Measurements from ENCODE around the gene GSDMA. TPM values are rescaled to one million over a fixed set of nuclear protein-coding genes. Genes with fewer than 3 reads are reported as not detected.

Gene GSDMA
- polyA plus RNA-seq, 4 donors, result 0.59 to 4.7 (median 2.4) TPM

DNA sequence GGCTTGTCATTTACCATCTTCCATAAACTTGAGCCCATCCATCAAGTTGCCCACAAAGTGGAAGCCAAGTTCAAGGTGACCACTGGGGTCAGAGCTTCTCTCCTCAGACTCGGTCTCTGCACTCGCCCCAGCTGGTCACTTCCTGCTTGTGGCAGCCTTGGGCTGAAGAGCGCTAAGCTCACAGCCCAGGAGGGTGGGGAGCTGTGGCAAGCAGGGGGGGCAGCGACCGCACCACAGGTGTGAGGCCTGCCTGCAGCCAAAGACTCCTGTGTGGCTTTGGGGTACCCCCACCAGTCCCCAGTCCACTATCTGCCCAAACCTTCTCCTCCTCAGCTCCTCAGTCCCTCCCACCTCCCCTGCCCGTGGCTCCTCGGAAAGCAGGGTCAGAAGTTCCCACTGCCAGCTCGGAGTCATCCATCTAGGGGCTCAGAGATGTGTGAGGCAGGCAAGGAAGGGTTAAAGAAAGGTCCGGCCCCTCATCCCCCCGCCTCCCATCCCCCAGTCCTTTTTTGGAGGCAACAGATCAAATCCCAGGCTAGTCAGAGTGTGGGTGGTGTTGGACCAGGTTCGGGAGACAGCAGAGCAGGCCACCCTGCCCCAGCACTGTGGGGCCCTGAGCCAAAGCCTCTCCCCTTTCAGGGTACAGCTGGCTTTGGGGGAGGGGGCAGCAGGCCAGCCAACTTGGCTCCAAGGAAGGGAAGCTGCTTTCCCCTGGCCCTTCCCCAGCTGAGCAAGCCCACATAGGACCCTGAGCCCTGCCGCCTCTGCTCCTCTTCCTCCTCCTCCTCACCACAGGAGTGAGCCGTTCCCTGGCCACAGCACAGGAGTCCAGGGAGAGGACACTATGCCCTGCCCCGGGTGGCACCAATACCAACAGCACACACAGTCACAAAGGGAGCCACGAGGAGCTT lies 55.7 kb downstream of the GSDMA start:
- no peak for DNase-seq (ENCODE audit: low read depth in 4 of 4, low spot score in 3 of 4)

DNA sequence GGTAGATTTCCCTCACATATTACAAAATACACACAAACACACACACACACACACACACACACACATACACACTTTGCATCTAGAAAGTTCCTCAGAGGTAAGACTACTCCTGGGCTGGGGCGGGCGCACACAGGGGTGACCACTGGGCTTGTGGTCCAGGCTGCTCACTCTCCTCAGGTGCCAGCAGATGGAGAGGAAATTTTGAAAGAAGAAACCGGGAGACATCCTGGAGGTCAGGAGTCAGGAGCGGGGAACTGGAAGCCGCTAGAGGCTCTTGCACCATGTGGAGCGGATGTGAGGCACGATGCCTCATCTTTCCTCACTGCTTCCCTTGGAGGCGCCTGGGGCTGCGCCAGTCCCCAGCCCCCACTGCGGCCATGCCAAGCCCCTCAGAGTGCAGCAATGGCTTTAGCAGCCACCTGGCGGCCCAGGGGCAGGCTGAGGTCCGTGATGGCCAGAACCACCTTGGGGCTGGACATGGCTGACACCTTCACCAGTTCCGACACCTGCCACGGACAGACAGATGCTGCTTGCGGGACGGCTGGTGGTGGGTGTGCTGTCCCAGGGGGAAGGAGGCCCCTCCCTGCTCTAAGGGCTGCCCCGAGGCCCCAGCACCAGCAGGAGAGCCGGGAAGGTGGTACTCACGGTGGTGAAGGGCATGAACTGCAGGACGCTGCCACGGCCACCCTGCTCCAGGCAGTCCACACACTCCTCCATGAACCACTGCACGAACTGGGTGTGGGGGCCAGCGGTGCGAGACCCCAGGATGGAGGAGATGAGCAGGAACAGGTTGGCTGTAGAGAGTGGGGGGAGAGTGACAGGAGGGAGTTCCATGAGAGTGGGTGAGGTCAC lies 56.6 kb downstream of the GSDMA start:
- no peak for DNase-seq (ENCODE audit: low read depth in 4 of 4, low spot score in 3 of 4)

DNA sequence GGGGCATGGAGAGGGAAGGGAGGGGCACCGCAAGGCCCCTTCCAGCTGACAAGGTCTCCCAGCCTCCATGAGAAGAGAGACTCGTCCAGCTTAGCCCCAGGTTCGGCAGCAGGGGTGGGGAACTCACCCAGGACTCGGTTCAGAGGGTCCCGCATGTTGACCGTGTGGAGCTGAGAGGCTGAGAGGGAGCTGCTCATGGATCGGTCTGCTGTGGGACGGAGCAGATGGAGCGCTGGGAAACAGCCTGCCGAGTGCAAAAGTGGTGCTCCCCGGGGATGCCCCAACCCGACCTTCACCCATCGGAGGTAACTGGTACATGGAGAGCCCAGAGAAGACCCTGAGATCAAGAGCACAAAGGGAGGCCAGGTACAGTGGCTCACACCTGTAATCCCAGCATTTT lies 57.3 kb downstream of the GSDMA start:
- no peak for DNase-seq (ENCODE audit: low read depth in 4 of 4, low spot score in 3 of 4)

DNA sequence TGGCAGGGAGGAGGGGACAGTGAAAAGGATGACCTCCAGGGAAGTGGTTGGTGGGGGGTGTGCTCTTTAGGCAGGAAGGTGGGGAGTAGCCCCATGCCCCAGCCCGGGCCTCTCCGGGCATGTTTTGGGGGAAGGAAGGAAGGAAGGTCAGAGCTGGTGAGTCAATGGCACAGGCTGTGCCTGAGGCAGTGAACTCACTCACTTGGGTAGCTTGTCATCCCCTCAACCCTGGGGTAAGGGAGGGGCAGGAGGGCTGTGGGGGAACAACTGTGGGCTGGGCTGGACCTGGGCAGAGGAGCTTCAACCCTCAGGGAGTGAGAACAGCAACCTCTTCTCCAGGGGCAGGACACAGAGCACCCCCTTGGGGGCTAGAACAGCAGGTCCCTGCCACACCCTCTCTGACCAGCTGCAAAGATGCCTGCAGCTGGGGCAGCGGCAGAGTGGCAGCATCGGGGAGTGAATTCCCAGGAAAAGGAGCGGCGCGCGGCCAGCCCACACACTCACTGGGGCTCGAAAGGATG lies 58.7 kb downstream of the GSDMA start:
- DNase-seq (ENCODE audit: low read depth in 4 of 4, low spot score in 3 of 4), result no peak

DNA sequence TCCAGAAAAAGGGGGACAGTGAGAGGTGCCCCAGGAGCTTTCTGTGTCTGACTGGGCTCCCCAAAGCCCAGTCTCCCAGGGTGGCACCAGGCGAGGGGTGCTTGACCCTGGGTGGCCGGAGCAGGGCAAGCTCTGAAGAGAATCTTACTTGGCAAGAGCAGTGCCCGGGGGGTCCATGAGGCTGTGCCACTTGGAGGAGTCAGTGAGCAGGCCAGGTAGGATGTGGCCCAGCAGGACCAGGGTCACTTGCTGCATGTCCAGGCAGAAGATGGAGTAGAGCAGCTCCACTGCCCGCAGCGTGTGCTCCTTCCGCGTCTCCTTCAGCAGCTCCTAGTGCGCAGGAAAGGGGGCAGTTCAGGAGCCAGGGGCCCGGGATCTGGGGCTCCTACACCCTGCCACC lies 59.7 kb downstream of the GSDMA start:
- no peak for DNase-seq (ENCODE audit: low read depth in 4 of 4, low spot score in 3 of 4)

DNA sequence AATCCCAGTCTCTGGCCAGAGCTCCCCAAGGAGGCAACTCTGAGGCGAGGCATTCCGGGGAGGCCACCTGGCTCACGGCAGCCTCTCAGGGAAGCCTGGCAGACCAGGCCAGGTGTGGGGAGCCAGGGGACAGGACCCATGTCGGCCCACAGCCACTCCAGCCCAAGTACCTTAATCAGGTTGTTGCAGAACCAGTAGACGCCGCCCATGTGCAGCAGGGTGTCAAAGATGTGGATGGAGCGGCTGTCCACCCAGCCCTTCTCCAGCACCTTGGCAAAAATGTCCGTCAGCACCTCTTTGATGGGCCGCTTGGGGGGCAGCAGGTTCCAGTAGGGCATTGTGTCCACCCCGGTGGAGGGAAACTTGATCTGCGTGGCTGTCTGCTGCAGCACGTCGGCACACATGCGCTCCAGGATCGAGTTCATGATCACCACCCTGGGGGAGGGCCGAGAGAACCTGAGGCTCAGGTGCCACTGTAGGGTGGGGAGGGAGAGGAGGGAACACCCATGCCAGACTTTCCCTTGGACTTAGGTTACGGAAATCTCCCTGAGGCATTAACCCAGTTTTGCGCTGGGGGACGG lies 60.2 kb downstream of the GSDMA start:
- no peak for DNase-seq (ENCODE audit: low read depth in 4 of 4, low spot score in 3 of 4)

DNA sequence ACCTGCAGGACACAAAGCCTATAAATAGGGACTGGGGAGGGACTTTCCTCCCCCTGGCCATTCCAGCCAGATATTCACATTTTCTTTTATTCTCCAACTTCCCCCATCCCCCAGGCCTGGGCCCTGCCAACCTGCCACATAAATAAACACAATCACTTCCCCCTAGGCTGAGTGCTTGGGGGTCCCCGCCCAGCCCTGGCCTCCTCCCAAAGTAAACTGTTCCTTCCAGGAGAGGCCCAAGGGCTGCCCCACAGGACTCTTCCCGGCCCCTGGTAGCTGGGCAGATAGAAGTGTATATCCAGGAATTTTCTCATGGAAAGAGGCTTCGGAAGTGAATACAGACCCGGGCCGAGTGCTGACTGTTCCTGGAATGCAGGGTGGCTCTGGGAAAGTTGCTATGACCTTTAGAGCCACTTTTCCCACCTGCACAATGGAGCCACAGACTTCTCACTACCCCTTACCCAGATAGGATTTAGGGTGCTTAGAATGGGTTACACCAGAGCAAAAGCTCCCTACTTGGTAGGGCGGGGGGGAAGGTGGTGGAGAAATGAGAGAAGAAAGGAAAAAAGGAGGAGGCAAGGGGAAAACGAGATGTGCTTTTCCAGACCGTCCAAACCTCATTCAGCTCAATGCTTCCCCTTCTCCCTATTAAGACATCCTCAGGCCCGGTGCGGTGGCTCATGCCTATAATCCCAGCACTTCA lies 60.9 kb downstream of the GSDMA start:
- no peak for DNase-seq (ENCODE audit: low read depth in 4 of 4, low spot score in 3 of 4)

DNA sequence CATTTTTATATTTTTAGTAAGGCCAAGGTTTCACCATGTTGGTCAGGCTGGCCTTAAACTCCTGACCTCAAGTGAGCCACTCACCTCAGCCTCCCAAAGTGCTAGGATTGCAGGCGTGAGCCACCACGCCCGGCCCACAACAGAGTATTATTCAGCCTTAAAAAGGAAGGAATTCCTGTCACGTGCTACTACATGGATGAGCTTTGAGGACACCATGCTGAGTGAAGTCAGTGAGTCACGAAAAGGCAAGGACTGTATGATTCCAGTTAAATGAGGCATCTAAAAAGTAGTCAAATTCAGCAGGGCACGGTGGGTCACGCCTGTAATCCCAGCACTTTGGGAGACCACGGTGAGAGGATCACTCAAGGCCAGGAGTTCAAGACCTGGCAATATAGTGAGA lies 62.1 kb downstream of the GSDMA start:
- no peak for DNase-seq (ENCODE audit: low read depth in 4 of 4, low spot score in 3 of 4)

DNA sequence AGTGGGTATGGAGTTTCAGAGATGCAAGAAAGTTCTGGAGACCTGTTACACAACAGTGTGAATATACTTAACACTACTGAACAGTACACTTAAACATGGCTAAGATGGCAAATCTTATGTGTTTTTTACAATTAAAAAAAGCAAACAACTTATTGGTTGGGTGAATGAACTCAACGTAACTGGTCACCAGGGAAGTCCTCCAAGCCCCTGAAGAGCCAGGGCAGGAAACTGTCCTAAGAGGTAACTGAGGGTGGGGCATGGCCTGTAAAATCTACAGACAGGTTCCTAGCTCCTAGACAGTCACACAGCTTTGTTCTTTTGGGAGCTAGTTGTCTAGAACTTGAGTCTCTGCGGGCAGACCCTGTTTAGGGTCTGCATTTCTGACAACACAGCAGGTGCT lies 62.8 kb downstream of the GSDMA start:
- no peak for DNase-seq (ENCODE audit: low read depth in 4 of 4, low spot score in 3 of 4)

DNA sequence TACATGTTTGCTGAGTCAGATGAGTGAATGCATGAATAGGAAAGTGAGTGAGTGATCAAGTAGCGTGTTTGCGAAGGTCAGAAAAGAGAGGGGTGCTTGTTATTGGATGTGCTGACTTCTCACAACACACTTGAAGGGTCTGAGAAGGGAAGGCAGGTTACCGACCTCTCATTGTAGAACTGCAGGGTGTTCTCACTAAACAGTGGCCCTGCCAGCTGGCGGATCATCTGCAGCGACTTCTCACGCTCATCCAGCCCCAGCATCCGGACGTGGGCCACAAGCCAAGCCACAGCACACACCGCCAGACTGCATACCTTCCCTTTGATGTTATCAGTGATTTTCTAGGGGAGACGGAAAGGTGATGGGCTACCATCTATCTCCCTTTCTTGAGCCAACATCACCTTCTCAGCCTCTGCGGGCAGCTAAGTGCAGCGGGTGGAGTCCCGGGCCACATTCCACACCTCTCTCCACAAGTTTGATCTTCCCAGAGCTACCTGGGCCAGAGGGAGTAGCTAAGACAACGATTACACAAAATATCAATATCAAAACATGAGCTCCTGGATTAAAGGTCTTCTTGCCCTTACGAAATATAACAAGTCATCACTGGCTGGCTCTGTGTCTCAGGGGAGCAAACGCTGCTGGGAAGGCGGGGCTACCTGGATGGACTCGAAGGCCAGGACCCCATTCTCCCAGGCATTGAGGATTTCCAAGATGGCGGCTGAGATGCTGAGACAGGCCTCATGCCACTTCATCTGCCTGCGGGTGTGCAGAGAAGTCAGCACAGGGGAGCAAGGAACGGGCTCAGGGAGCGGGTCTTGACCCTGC lies 63.4 kb downstream of the GSDMA start:
- DNase-seq (ENCODE audit: low read depth in 4 of 4, low spot score in 3 of 4), result no peak

DNA sequence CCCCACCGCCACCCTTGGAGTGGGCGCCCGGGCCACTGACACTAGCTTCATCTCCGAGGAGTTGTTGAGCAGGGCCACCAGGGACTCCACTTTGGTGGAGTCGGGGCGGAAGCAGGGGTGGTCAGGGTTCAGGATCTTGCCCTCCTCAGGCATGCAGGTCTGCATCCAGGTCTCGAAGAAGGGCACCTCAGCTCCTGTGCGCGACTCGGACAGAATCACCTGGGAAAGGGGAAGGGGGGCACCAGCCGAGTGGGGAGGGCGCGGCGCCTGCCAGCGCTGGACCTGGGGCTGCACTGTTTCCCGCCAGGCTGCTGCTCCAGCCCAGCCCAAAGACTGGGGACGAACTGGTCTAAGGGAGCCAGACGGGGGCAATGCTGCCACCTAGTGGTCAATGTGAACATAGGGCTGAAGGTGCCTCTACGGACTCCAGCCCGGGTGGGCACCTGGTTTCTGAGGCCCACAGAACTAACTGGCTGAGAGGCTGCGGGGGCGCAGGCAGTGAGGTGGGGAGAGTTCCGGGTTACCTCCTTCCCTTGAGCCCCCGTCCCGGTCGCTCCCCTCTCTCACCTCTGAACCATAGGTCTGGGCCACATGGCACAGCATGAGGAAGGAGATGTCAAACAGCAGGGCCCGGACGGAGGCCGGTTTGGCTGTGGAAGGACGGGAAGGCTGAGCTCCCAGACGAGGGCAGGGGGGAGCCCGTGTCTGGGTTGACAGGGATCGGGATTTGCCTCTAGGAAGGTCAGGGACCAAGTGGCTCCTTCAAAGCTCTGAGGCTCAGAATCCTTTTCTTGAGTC lies 64.2 kb downstream of the GSDMA start:
- DNase-seq (ENCODE audit: low read depth in 4 of 4, low spot score in 3 of 4), result peak; percentile 52 to 72 (median 66)

Other genes starting within 250 kb of the GSDMA start
- gene MIEN1, start 232.5 kb upstream of the GSDMA start, polyA plus RNA-seq (ENCODE audit: insufficient read length in 4 of 4), result 10 to 100 TPM; 36.4 to 41.1 (median 39.1) TPM
- gene GRB7, start 225.1 kb upstream of the GSDMA start, polyA plus RNA-seq (ENCODE audit: insufficient read length in 4 of 4), result 10 to 100 TPM; 33.5 to 40.5 (median 39.2) TPM
- gene IKZF3, start 98.7 kb upstream of the GSDMA start, polyA plus RNA-seq (ENCODE audit: insufficient read length in 4 of 4), result under 1 TPM; 0.17 to 0.30 (median 0.22) TPM
- under 1 TPM in 1 of 4 donors, not detected in 3; 0.04 TPM for gene ZPBP2, start 94.8 kb upstream of the GSDMA start, polyA plus RNA-seq (ENCODE audit: insufficient read length in 4 of 4)
- 10 to 100 TPM; 10.2 to 22.1 (median 11.2) TPM for gene GSDMB, start 44.4 kb upstream of the GSDMA start, polyA plus RNA-seq (ENCODE audit: insufficient read length in 4 of 4)
- 100 to 1,000 TPM in 1 of 4 donors, 10 to 100 TPM in 3; 92.5 to 110 (median 98.6) TPM for gene ORMDL3, start 35.4 kb upstream of the GSDMA start, polyA plus RNA-seq (ENCODE audit: insufficient read length in 4 of 4)
- under 1 TPM in 1 of 4 donors, not detected in 3; 0.17 TPM for gene LRRC3C, start 35.3 kb upstream of the GSDMA start, polyA plus RNA-seq (ENCODE audit: insufficient read length in 4 of 4)
- gene PSMD3, start 17.8 kb downstream of the GSDMA start, polyA plus RNA-seq (ENCODE audit: insufficient read length in 4 of 4), result 100 to 1,000 TPM; 108 to 128 (median 115) TPM
- gene CSF3, start 52.4 kb downstream of the GSDMA start, polyA plus RNA-seq (ENCODE audit: insufficient read length in 4 of 4), result not detected
- 100 to 1,000 TPM in 3 of 4 donors, 10 to 100 TPM in 1; 96.1 to 106 (median 103) TPM for gene MED24, start 91.4 kb downstream of the GSDMA start, polyA plus RNA-seq (ENCODE audit: insufficient read length in 4 of 4)
- 10 to 100 TPM; 51.1 to 56.7 (median 55.3) TPM for gene THRA, start 100.0 kb downstream of the GSDMA start, polyA plus RNA-seq (ENCODE audit: insufficient read length in 4 of 4)
- gene NR1D1, start 137.6 kb downstream of the GSDMA start, polyA plus RNA-seq (ENCODE audit: insufficient read length in 4 of 4), result 1 to 10 TPM; 3.5 to 4.4 (median 4.1) TPM
- gene MSL1, start 159.0 kb downstream of the GSDMA start, polyA plus RNA-seq (ENCODE audit: insufficient read length in 4 of 4), result 100 to 1,000 TPM; 137 to 189 (median 172) TPM
- 100 to 1,000 TPM in 3 of 4 donors, 10 to 100 TPM in 1; 94.8 to 113 (median 102) TPM for gene CASC3, start 177.5 kb downstream of the GSDMA start, polyA plus RNA-seq (ENCODE audit: insufficient read length in 4 of 4)
- gene RAPGEFL1, start 214.5 kb downstream of the GSDMA start, polyA plus RNA-seq (ENCODE audit: insufficient read length in 4 of 4), result 10 to 100 TPM in 2 of 4 donors, 1 to 10 TPM in 2; 6.6 to 10.5 (median 9.6) TPM

Data from right renal pelvis (tissue), 4 donors.